Peyer's patch (tissue), 4 donors: ENCODE data around the gene ARHGEF12.

Experiments used
- CTCF ChIP-seq, 6 experiments: fragments of 450-650 bp in 4 of 6; fragments of 200-600 bp in 2 of 6; sonication (generic) in 1 of 6; IDR thresholded peaks; one replicate each; pipeline ENCODE4 v1.5.1; 2017 to 2019; ENCODE audit warnings: antibody characterized with exemption in 6 of 6, mild to moderate bottlenecking in 3 of 6, moderate library complexity in 1 of 6
- POLR2A ChIP-seq, 2 donors: fragments of 450-650 bp; IDR thresholded peaks; one replicate each; pipeline ENCODE4 v1.5.1; 2017; ENCODE audit warnings: antibody characterized with exemption in 2 of 2, mild to moderate bottlenecking in 2 of 2, moderate library complexity in 2 of 2

GRCh38 chr11:120344302-120345004 lies 8.2 kb downstream of the ARHGEF12 start:
- TF ChIP-seq CTCF (IDR thresholded peaks at IDR 0.05) (no peak), POLR2A (IDR thresholded peaks at IDR 0.05) (no peak)
